ENCODE results near the gene RMRP. TPM values are rescaled to one million over a fixed set of nuclear protein-coding genes. Genes with fewer than 3 reads are reported as not detected.

RMRP gene
- total RNA-seq, 2 donors from 2014 or later: 17,358 to 20,060 TPM

DNA sequence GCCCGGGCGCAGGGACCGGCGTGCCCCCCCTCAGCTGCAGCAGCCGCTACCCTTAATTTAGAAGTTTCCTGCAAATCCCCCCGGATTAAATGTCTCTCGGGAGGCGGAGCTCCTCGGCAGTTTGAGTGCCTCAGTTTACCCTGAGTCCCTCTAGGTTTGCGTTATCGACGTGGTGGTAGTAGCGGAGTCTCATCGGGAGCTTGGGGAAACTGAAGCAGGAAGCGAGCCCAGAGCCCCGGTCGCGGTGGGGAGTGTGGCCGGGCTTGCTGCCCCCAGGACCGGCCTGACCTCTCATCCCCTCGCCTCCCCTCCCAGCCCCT lies 32.4 kb upstream of the RMRP start:
- peaks cover 10% of the 10 kb centered on the region for H3K4me1 ChIP-seq (ENCODE audit: control insufficient read depth, insufficient read depth, low read length)
- Mint-ChIP-seq H3K4me3 (peak overlapping the region; percentile 85), H3K4me1 (peaks cover 30% of the 10 kb centered on the region), H3K36me3 (ENCODE audit: low read depth) (peaks cover 21% of the 10 kb centered on the region), H3K27me3 (ENCODE audit: insufficient read depth) (no peaks in the 10 kb centered on the region), H3K9me3 (no peaks in the 10 kb centered on the region), H3K27ac (peak overlapping the region; percentile 88)
- H3K36me3 ChIP-seq (ENCODE audit: control insufficient read depth, insufficient read depth, low read length): peaks cover 25% of the 10 kb centered on the region
- H3K27ac ChIP-seq (ENCODE audit: low read depth, low read length): peak overlapping the region; percentile 63
- H3K9ac ChIP-seq (ENCODE audit: extremely low read depth, low read length, poor library complexity, severe bottlenecking): peak overlapping the region; percentile 28
- peak overlapping the region; percentile 96 for H3K4me3 ChIP-seq (ENCODE audit: low read length)
- TF ChIP-seq, protein P1, sequence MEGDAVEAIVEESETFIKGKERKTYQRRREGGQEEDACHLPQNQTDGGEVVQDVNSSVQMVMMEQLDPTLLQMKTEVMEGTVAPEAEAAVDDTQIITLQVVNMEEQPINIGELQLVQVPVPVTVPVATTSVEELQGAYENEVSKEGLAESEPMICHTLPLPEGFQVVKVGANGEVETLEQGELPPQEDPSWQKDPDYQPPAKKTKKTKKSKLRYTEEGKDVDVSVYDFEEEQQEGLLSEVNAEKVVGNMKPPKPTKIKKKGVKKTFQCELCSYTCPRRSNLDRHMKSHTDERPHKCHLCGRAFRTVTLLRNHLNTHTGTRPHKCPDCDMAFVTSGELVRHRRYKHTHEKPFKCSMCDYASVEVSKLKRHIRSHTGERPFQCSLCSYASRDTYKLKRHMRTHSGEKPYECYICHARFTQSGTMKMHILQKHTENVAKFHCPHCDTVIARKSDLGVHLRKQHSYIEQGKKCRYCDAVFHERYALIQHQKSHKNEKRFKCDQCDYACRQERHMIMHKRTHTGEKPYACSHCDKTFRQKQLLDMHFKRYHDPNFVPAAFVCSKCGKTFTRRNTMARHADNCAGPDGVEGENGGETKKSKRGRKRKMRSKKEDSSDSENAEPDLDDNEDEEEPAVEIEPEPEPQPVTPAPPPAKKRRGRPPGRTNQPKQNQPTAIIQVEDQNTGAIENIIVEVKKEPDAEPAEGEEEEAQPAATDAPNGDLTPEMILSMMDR (conservative IDR thresholded peaks at IDR 0.05): no peak
- H3K9me3 ChIP-seq (ENCODE audit: control insufficient read depth, low read length): no peaks in the 10 kb centered on the region
- 1% methylated on average over 21 of the region's 21 CpGs; no CpG with 5 or more reads in 1 of the 2 experiments for WGBS, 2 experiments (ENCODE audit: insufficient coverage in 1 of 2, insufficient read length in 1 of 2)
- peak; percentile 80 for DNase-seq
- H3K27me3 ChIP-seq (ENCODE audit: control insufficient read depth, insufficient read depth, low read length, poor library complexity, severe bottlenecking): no peaks in the 10 kb centered on the region

DNA sequence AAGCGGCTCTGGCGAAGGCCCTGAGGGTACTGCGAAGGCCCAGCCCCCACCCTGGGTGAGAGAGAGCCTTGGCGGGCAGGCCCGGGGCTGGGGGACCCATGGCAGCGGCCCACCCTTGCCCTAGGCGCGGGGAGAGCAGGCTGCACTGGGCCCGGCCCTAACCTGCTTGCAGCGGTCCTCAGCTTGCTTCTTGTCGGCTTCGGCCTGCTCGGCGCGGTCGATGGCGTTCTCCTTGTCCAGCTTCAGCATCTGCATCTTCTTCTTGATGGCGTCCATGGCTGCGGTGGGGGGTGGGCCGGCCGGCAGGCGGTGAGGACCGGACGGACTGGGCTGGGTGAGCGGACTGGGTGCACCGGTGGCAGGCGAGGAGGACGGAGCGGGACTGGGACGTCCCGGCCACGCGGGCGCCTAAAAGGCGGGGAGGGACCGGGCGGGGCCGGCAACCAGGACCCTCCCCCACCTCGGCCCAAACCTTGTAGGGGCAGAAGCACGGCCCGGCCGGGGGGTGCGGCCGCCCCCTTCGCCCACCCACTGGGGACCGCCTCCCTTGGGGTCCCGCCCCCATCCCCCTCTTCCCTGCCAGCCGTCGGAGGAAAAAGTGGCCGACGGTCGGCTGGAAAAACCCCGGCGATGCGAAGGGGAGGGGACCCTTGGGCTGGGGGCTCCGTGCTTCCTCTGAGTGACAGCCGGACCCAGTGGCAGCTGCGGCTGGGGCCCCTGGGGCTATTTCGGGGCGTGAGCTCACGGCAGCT lies 31.9 kb upstream of the RMRP start, which contains the start of gene TPM2:
Gene TPM2, minus strand, starts transcription at position 384 of the 752 bp plus-strand sequence. Its CDS starts 108 bp downstream, at position 276.
- peaks cover 31% of the 10 kb centered on the region for H3K36me3 ChIP-seq (ENCODE audit: control insufficient read depth, insufficient read depth, low read length)
- Mint-ChIP-seq H3K36me3 (ENCODE audit: low read depth) (peaks cover 25% of the 10 kb centered on the region), H3K4me3 (peak within 1 kb of the TSS; percentile 85), H3K9me3 (no peaks in the 10 kb centered on the region), H3K27ac (peak within 1 kb of the TSS; percentile 88), H3K27me3 (ENCODE audit: insufficient read depth) (no peaks in the 10 kb centered on the region), H3K4me1 (peaks cover 30% of the 10 kb centered on the region)
- 0 to 1% methylated on average over 23 to 61 of the region's 61 CpGs for WGBS, 2 experiments (ENCODE audit: insufficient coverage in 1 of 2, insufficient read length in 1 of 2)
- H3K27ac ChIP-seq (ENCODE audit: low read depth, low read length): peak within 1 kb of the TSS; percentile 63
- H3K27me3 ChIP-seq (ENCODE audit: control insufficient read depth, insufficient read depth, low read length, poor library complexity, severe bottlenecking): no peaks in the 10 kb centered on the region
- DNase-seq: peak; percentile 89
- H3K4me3 ChIP-seq (ENCODE audit: low read length): peak within 1 kb of the TSS; percentile 96
- H3K9ac ChIP-seq (ENCODE audit: extremely low read depth, low read length, poor library complexity, severe bottlenecking): peak within 1 kb of the TSS; percentile 82
- H3K9me3 ChIP-seq (ENCODE audit: control insufficient read depth, low read length): no peaks in the 10 kb centered on the region
- peaks cover 10% of the 10 kb centered on the region for H3K4me1 ChIP-seq (ENCODE audit: control insufficient read depth, insufficient read depth, low read length)
- TF ChIP-seq, protein P1 (conservative IDR thresholded peaks at IDR 0.05): no peak

DNA sequence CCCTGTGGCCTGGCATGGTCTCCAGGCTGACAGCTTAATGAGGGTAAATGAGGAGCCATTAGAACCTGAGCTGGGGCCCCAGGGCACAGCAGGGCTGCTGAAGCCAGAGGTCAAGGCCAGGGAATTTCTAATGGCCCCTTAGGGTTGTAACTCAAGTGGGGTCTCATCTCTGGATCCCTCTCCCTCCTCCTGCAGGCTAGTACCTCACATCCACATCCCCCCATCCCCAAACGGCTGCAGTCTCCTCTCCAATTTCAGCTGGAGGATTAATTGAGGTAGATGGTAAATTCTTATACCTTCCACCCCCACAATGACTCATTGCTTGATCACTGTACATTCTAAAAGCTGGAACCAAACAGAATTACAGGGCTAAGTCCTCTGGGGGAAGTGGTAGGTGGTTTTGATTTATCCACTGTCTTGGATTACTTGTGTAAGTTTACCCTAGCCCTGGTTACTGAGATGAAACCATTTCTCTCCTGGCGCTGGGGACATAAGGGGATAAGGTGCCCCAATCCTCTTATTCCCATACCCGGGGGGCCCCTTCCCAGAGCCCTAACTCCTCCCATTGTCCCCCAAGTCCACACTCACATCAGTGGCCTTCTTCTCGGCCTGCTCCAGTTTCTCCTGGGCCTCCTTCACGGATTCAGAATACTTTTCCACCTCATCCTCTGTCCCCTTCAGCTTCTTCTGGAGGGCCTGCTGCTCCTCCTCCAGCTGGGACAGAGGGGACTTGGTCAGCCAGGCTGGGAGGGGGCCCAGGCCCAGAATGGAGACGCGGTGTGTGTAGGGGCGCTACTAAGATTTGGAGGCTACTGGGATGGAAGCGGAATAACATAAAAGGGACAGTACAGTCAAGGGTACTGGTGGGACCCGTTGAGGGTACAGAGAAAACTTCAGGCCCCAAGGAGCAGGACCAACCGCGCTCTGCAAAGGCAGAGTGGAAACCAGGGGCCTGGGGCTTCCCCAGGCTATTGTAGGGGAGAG lies 31.0 kb upstream of the RMRP start:
- no peaks in the 10 kb centered on the region for H3K9me3 Mint-ChIP-seq
- Histone ChIP-seq H3K9me3 (ENCODE audit: control insufficient read depth, low read length) (no peaks in the 10 kb centered on the region), H3K27me3 (ENCODE audit: control insufficient read depth, insufficient read depth, low read length, poor library complexity, severe bottlenecking) (no peaks in the 10 kb centered on the region), H3K4me1 (ENCODE audit: control insufficient read depth, insufficient read depth, low read length) (peaks cover 10% of the 10 kb centered on the region), H3K9ac (ENCODE audit: extremely low read depth, low read length, poor library complexity, severe bottlenecking) (peak overlapping the region; percentile 82), H3K4me3 (ENCODE audit: low read length) (peak overlapping the region; percentile 96), H3K36me3 (ENCODE audit: control insufficient read depth, insufficient read depth, low read length) (peaks cover 39% of the 10 kb centered on the region), H3K27ac (ENCODE audit: low read depth, low read length) (peak overlapping the region; percentile 63)
- no peak for DNase-seq
- no peaks in the 10 kb centered on the region for H3K27me3 Mint-ChIP-seq (ENCODE audit: insufficient read depth)
- peak overlapping the region; percentile 66 for H3K27ac Mint-ChIP-seq
- peaks cover 30% of the 10 kb centered on the region for H3K4me1 Mint-ChIP-seq
- WGBS, 2 experiments (ENCODE audit: insufficient coverage in 1 of 2, insufficient read length in 1 of 2): 15 to 22% methylated on average over 11 of the region's 12 CpGs
- TF ChIP-seq, protein P1 (conservative IDR thresholded peaks at IDR 0.05): no peak
- peak overlapping the region; percentile 85 for H3K4me3 Mint-ChIP-seq
- H3K36me3 Mint-ChIP-seq (ENCODE audit: low read depth): peaks cover 34% of the 10 kb centered on the region

Measured in endodermal cell (in vitro differentiated cells).